Caco-2 (cell line): ENCODE results near the gene PDIA5. TPM values are rescaled to one million over a fixed set of nuclear protein-coding genes. Genes with fewer than 3 reads are reported as not detected.

Experiments used
- BruUV-seq: library from RNA; stranded (reverse); fragments of 400-500 nt; replicated peaks from 2 replicates; lab custom pipeline; 2021; lab: Mats Ljungman, UMichigan
- CTCF ChIA-PET: fragments of 300-600 bp; sonication (Branson Sonifier 250); formaldehyde crosslinking; loops from one replicate; lab custom pipeline; 2022; ENCODE audit warnings: antibody characterized with exemption; lab: Charles Lee
- POLR2A ChIA-PET: fragments of 300-600 bp; sonication (Branson Sonifier 250); formaldehyde crosslinking; loops from one replicate; lab custom pipeline; 2022; ENCODE audit warnings: antibody characterized with exemption; lab: Charles Lee
- DNase-seq, 2 experiments: peaks; one replicate each; pipeline versions ENCODE4 v3.0.0 to v3.0.0-alpha.2; 2020 to 2022
- H3K27me3 ChIP-seq: replicated peaks from 2 replicates; pipeline ENCODE4 v1.6.0; 2011; ENCODE audit warnings: low read length; ENCODE audit not compliant: control insufficient read depth, insufficient read depth
- H3K36me3 ChIP-seq: 2 replicates; pipeline ENCODE4 v1.5.1; 2011; ENCODE audit warnings: low read length; ENCODE audit not compliant: control insufficient read depth, insufficient read depth
- H3K4me1 ChIP-seq: fragments of 250-450 bp; sonication (Bioruptor Pico); 2 replicates; pipeline ENCODE4 v1.5.1; 2020; ENCODE audit warnings: mild to moderate bottlenecking
- H3K4me3 ChIP-seq: 2 replicates; pipeline ENCODE4 v1.5.1; 2011; ENCODE audit warnings: low read depth, mild to moderate bottlenecking, control low read depth, low read length
- H3K9me3 ChIP-seq: fragments of 250-450 bp; sonication (Bioruptor Pico); 2 replicates; pipeline ENCODE4 v1.5.1; 2020; ENCODE audit warnings: mild to moderate bottlenecking, moderate library complexity
- H3K27ac Mint-ChIP-seq: one replicate; pipeline ENCODE4 v1.8.0; 2022; ENCODE audit warnings: mixed read lengths; ENCODE audit not compliant: unreplicated experiment
- H3K27me3 Mint-ChIP-seq: one replicate; pipeline ENCODE4 v1.8.0; 2022; ENCODE audit warnings: mixed read lengths; ENCODE audit not compliant: insufficient read depth, unreplicated experiment
- H3K36me3 Mint-ChIP-seq: one replicate; pipeline ENCODE4 v1.8.0; 2022; ENCODE audit warnings: mild to moderate bottlenecking, mixed read lengths; ENCODE audit not compliant: insufficient read depth, unreplicated experiment
- H3K4me1 Mint-ChIP-seq: one replicate; pipeline ENCODE4 v1.8.0; 2022; ENCODE audit warnings: low read depth, mixed read lengths; ENCODE audit not compliant: unreplicated experiment
- H3K4me3 Mint-ChIP-seq: one replicate; pipeline ENCODE4 v1.8.0; 2022; ENCODE audit warnings: mild to moderate bottlenecking, moderate library complexity, mixed read lengths; ENCODE audit not compliant: unreplicated experiment
- H3K9me3 Mint-ChIP-seq: one replicate; pipeline ENCODE4 v1.8.0; 2022; ENCODE audit warnings: mixed read lengths; ENCODE audit not compliant: unreplicated experiment
- intact Hi-C: fragments of 100-400 bp; cut with micrococcal nuclease; formaldehyde crosslinking; loops from one replicate; pipeline ENCODE4 v1.10.0; 2022; ENCODE audit not compliant: unreplicated experiment
- total RNA-seq: library from RNA; stranded (reverse); gene quantifications from 2 replicates; pipeline ENCODE4 v1.2.3, GENCODE V29; 2022
- TF ChIP-seq, protein P1 (sequence below), 2 experiments: fragments of 200-600 bp in 1 of 2; IDR thresholded peaks; 1 replicate in 1 of 2; 2 replicates in 1 of 2; pipeline versions ENCODE4 v1.5.1 to v1.8.0; 2011 to 2022; ENCODE audit warnings: antibody characterized with exemption in 1 of 2, control low read depth in 1 of 2, inconsistent platforms in 1 of 2, low read depth in 1 of 2, low read length in 1 of 2, mild to moderate bottlenecking in 1 of 2, moderate library complexity in 1 of 2; ENCODE audit not compliant: insufficient read depth in 1 of 2, severe bottlenecking in 1 of 2, unreplicated experiment in 1 of 2

The PDIA5 gene
- total RNA-seq, 1 experiment from 2014 or later = 48.2 TPM

DNA sequence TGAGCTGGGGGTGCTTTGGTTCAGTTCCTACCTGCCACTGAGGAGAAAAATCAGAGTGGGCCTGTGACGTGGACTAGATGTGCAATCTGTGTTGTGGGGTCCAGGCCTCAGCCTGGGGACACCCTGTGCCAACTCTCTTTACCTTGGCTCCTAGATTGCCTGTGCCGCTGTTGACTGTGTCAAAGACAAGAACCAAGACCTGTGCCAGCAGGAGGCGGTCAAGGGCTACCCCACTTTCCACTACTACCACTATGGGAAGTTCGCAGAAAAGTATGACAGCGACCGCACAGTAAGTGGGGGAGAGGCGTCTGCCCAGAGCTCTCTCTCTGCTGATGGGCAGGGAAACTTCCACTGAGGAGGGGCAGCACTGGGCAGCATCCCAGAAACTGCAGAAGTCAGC, 94.3 kb downstream of the PDIA5 start:
- Histone ChIP-seq H3K36me3 (no peaks in the 10 kb centered on the region; the same call in 1 of the 2 replicates), H3K27me3 (no peaks in the 10 kb centered on the region), H3K4me3 (no peak overlapping the region), H3K9me3 (no peaks in the 10 kb centered on the region), H3K4me1 (no peaks in the 10 kb centered on the region)
- TF ChIP-seq, protein P1, sequence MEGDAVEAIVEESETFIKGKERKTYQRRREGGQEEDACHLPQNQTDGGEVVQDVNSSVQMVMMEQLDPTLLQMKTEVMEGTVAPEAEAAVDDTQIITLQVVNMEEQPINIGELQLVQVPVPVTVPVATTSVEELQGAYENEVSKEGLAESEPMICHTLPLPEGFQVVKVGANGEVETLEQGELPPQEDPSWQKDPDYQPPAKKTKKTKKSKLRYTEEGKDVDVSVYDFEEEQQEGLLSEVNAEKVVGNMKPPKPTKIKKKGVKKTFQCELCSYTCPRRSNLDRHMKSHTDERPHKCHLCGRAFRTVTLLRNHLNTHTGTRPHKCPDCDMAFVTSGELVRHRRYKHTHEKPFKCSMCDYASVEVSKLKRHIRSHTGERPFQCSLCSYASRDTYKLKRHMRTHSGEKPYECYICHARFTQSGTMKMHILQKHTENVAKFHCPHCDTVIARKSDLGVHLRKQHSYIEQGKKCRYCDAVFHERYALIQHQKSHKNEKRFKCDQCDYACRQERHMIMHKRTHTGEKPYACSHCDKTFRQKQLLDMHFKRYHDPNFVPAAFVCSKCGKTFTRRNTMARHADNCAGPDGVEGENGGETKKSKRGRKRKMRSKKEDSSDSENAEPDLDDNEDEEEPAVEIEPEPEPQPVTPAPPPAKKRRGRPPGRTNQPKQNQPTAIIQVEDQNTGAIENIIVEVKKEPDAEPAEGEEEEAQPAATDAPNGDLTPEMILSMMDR (IDR thresholded peaks at IDR 0.05; ENCODE audit: insufficient read depth in 1 of 2, low read depth in 1 of 2, low read length in 1 of 2, severe bottlenecking in 1 of 2, unreplicated experiment in 1 of 2) = no peak
- Mint-ChIP-seq H3K36me3 (peaks cover 62% of the 10 kb centered on the region), H3K4me3 (no peak overlapping the region), H3K27ac (no peak overlapping the region), H3K9me3 (no peaks in the 10 kb centered on the region), H3K27me3 (no peaks in the 10 kb centered on the region), H3K4me1 (no peaks in the 10 kb centered on the region)
- ChIA-PET POLR2A (no interaction called here), CTCF (no interaction called here)
- intact Hi-C loops = no loop called here
- BruUV-seq = no TSS peak
- DNase-seq = no peak

DNA sequence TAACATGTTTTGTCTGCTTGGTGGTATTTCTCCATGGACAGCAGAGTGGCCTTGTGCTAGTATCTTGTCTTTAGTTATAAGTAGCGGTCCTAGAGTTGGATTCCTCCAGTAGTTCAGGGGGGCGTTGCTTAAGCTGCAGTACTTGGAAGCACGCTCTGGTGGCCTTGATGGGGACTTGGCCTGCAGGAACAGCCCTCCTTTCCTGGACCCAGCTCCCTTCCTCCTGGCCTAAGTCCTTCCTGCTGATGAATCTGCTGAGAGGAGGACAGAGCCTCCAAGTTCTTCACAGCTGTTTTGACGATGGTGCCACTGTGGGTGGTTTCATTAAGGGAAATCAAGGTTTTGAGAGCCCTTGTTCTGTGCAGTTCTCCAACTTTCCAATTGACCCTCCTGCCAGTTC, 96.3 kb downstream of the PDIA5 start:
- DNase-seq = no peak
- Mint-ChIP-seq H3K4me3 (no peak overlapping the region), H3K27ac (no peak overlapping the region), H3K27me3 (no peaks in the 10 kb centered on the region), H3K9me3 (no peaks in the 10 kb centered on the region), H3K4me1 (no peaks in the 10 kb centered on the region), H3K36me3 (peaks cover 59% of the 10 kb centered on the region)
- no peaks in the 10 kb centered on the region for H3K9me3 ChIP-seq
- no TSS peak for BruUV-seq
- H3K4me1 ChIP-seq = no peaks in the 10 kb centered on the region
- intact Hi-C loops = no loop called here
- no peaks in the 10 kb centered on the region; the same call in 1 of the 2 replicates for H3K36me3 ChIP-seq
- CTCF ChIA-PET = no interaction called here
- TF ChIP-seq, protein P1 (IDR thresholded peaks at IDR 0.05; ENCODE audit: insufficient read depth in 1 of 2, low read depth in 1 of 2, low read length in 1 of 2, severe bottlenecking in 1 of 2, unreplicated experiment in 1 of 2) = no peak
- no peaks in the 10 kb centered on the region for H3K27me3 ChIP-seq
- no peak overlapping the region for H3K4me3 ChIP-seq
- POLR2A ChIA-PET = no interaction called here

DNA sequence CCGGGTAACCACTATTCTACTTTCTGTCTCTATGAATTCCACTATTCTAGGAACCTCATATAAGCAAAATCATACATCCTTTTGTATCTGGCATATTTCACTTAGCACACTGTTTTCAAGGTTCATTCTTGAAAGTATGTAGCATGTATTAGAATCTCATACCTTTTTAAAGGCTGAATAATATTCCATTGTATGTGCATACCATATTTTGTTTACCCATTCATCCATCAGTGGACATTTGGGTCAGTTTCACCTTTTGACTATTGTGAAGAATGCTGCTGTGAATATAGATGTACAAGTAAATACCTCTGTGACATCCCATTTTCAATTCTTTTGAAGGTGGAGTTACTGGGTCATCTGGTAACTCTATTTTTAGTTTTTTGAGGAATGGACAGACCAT, 98.3 kb downstream of the PDIA5 start:
- H3K27me3 Mint-ChIP-seq = no peaks in the 10 kb centered on the region
- DNase-seq = no peak
- no peaks in the 10 kb centered on the region for H3K9me3 Mint-ChIP-seq
- intact Hi-C loops = no loop called here
- Histone ChIP-seq H3K4me1 (no peaks in the 10 kb centered on the region), H3K27me3 (no peaks in the 10 kb centered on the region), H3K9me3 (no peaks in the 10 kb centered on the region), H3K4me3 (no peak overlapping the region), H3K36me3 (no peaks in the 10 kb centered on the region; the same call in 1 of the 2 replicates)
- BruUV-seq = no TSS peak
- TF ChIP-seq, protein P1 (IDR thresholded peaks at IDR 0.05; ENCODE audit: insufficient read depth in 1 of 2, low read depth in 1 of 2, low read length in 1 of 2, severe bottlenecking in 1 of 2, unreplicated experiment in 1 of 2) = no peak
- CTCF ChIA-PET = no interaction called here
- no peaks in the 10 kb centered on the region for H3K4me1 Mint-ChIP-seq
- peaks cover 46% of the 10 kb centered on the region for H3K36me3 Mint-ChIP-seq
- POLR2A ChIA-PET = no interaction called here
- H3K27ac Mint-ChIP-seq = no peak overlapping the region
- H3K4me3 Mint-ChIP-seq = no peak overlapping the region
